ENCODE measurements around the gene NECAB3.

GRCh38 chr20:33713865-33714367, 39.7 kb upstream of the NECAB3 start:
- TF ChIP-seq, protein P1, sequence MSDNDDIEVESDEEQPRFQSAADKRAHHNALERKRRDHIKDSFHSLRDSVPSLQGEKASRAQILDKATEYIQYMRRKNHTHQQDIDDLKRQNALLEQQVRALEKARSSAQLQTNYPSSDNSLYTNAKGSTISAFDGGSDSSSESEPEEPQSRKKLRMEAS (IDR thresholded peaks at IDR 0.05) = no peak
- no peak for TF ChIP-seq CTCF (IDR thresholded peaks at IDR 0.05; ENCODE audit: low read depth, low read length, missing input control)
